Thyroid gland (tissue), 4 donors: Measurements from ENCODE around the gene RBM19. TPM values are rescaled to one million over a fixed set of nuclear protein-coding genes. Genes with fewer than 3 reads are reported as not detected.

Experiments used
- DNase-seq, 2 donors: peaks; one replicate each; pipeline ENCODE4 v3.0.0-alpha.2; 2019
- H3K27ac ChIP-seq, 3 donors: fragments of 200-600 bp; sonication (generic); 1 replicate in 2 of 3; 2 replicates in 1 of 3; pipeline ENCODE4 v1.5.1; 2016 to 2019; ENCODE audit warnings: mild to moderate bottlenecking in 1 of 3, moderate library complexity in 1 of 3
- H3K27me3 ChIP-seq: fragments of 200-600 bp; sonication (generic); one replicate; pipeline ENCODE4 v1.5.1; 2019
- H3K36me3 ChIP-seq, 2 donors: fragments of 200-600 bp; sonication (generic); one replicate each; pipeline ENCODE4 v1.5.1; 2016 to 2019
- H3K4me1 ChIP-seq, 2 donors: fragments of 200-600 bp; sonication (generic); one replicate each; pipeline ENCODE4 v1.5.1; 2017 to 2019
- H3K4me3 ChIP-seq, 3 donors: fragments of 200-600 bp; sonication (generic); replicated peaks in 1 of 3; 1 replicate in 2 of 3; 2 replicates in 1 of 3; pipeline ENCODE4 v1.5.1; 2016; ENCODE audit warnings: mild to moderate bottlenecking in 1 of 3
- H3K9me3 ChIP-seq: fragments of 200-600 bp; sonication (generic); one replicate; pipeline ENCODE4 v1.5.1; 2017
- POLR2A ChIP-seq, 2 donors: fragments of 450-650 bp; IDR thresholded peaks; one replicate each; pipeline ENCODE4 v1.6.1; 2017; ENCODE audit warnings: antibody characterized with exemption in 2 of 2, mild to moderate bottlenecking in 2 of 2, moderate library complexity in 1 of 2
- WGBS, 2 donors: methylation state at CpG; one replicate each; pipeline ENCODE4 v1.1.5; 2017; 5-methylcytosine and 5-hydroxymethylcytosine counted together
- intact Hi-C: fragments of 100-400 bp; cut with DNase I; formaldehyde crosslinking; loops from one replicate; pipeline ENCODE4 v1.15.1; 2023
- total RNA-seq, 4 donors: library from RNA; depleted of rRNA; stranded (reverse); fragments of >200 nt; gene quantifications; one replicate each; pipeline ENCODE4 v1.2.3, GENCODE V29; 2016
- TF ChIP-seq, protein P1 (sequence below), 6 experiments: fragments of 200-600 bp in 3 of 6; fragments of 450-650 bp in 3 of 6; sonication (generic) in 3 of 6; IDR thresholded peaks; one replicate each; pipeline ENCODE4 v1.5.1; 2016 to 2019; ENCODE audit warnings: antibody characterized with exemption in 6 of 6, mild to moderate bottlenecking in 2 of 6, inconsistent platforms in 1 of 6, moderate library complexity in 1 of 6

The RBM19 gene
- total RNA-seq, 4 donors from 2014 or later, result 27.3 to 40.6 (median 36.1) TPM

DNA sequence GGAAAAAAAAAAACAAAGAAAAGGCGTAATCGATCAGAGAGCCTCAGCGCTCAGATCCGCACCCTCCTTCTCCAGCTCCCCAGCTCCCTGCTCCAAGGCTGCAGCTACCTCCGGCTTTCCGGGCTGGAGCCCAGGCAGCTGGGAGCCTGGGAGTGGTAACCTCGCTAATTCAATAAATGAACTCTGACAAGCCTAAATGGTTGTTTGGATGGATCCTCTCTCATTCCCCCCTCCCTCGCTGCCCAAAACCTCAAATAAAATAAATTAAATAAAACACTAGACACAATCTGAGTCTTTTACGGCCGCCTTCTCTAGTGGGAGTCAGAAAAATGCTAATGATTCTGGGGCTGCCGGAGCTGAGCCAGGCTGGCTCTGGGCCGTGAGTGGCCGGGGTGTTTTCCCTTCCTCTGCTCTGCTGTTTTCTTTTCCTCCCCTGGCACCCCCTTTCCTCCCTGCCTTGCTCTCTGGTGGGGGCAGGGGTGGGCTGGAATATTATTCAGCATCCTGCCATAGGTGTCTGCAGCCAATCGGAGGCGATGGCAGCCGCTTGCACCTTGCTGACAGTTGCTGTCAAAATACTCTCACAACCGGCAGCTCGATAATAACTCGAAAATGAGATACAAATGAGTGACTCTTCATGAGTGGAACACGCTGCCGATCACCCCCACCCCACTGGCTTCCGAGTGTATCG is 76.1 kb downstream of the RBM19 start:
- TF ChIP-seq POLR2A (IDR thresholded peaks at IDR 0.05), result no peak
- TF ChIP-seq, protein P1, sequence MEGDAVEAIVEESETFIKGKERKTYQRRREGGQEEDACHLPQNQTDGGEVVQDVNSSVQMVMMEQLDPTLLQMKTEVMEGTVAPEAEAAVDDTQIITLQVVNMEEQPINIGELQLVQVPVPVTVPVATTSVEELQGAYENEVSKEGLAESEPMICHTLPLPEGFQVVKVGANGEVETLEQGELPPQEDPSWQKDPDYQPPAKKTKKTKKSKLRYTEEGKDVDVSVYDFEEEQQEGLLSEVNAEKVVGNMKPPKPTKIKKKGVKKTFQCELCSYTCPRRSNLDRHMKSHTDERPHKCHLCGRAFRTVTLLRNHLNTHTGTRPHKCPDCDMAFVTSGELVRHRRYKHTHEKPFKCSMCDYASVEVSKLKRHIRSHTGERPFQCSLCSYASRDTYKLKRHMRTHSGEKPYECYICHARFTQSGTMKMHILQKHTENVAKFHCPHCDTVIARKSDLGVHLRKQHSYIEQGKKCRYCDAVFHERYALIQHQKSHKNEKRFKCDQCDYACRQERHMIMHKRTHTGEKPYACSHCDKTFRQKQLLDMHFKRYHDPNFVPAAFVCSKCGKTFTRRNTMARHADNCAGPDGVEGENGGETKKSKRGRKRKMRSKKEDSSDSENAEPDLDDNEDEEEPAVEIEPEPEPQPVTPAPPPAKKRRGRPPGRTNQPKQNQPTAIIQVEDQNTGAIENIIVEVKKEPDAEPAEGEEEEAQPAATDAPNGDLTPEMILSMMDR (IDR thresholded peaks at IDR 0.05), result no peak
- Histone ChIP-seq H3K27me3 (no peaks in the 10 kb centered on the region), H3K4me1 (no peaks in the 10 kb centered on the region), H3K9me3 (no peaks in the 10 kb centered on the region), H3K27ac (no peak overlapping the region), H3K4me3 (no peak overlapping the region), H3K36me3 (peaks cover 0 to 4% of the 10 kb centered on the region in 2 donors)
- no peak for DNase-seq
- intact Hi-C loops, result no loop called here
- WGBS, 2 donors, result 68 to 73% methylated on average over 23 of the region's 23 CpGs

DNA sequence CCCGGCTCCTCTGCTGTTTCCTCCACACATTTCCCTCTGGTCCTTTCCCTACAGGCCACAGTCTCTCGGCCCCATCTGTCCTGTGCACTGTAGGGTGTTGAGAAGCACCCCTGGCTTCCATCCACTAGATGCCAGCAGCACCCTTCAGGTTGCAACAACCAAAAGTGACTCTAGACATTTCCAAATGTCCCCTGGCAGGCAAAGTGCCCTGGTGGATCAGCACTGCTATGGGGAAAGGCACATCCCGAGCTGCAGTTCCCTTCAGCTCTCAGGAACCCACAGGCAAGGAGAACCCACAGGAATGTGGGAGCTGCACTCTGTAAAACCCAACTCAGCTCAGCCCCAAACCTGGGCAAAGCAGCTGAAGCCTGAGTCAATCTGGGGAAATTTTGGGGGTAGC is 77.0 kb downstream of the RBM19 start:
- Histone ChIP-seq H3K36me3 (peaks cover 0 to 4% of the 10 kb centered on the region in 2 donors), H3K27ac (no peak overlapping the region), H3K27me3 (no peaks in the 10 kb centered on the region), H3K4me3 (no peak overlapping the region), H3K4me1 (no peaks in the 10 kb centered on the region), H3K9me3 (no peaks in the 10 kb centered on the region)
- no peak for DNase-seq
- WGBS, 2 donors, result 90 to 96% methylated on average over 2 to 3 of the region's 3 CpGs
- intact Hi-C loops, result no loop called here
- TF ChIP-seq, protein P1 (IDR thresholded peaks at IDR 0.05), result no peak
- no peak for TF ChIP-seq POLR2A (IDR thresholded peaks at IDR 0.05)

DNA sequence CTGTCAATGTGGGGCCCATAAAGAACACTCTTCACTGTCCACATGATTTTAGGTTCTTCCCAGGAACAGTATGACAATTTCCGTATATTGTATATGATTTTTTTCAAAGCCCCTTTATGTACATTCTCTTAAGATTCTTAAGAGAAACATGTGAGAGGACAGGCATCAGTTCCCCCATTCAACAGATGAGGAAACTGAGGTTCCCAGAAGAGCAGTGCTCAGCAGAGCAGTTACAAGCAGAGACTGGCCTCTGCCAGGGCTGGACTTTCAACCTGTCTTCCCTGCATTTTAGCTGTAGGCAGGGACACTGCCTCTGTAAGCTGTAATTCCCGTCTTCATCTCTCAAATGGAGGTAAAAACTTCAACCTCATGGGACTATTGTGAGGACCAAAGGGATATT is 77.7 kb downstream of the RBM19 start:
- H3K27me3 ChIP-seq, result no peaks in the 10 kb centered on the region
- no peak for DNase-seq
- H3K9me3 ChIP-seq, result no peaks in the 10 kb centered on the region
- H3K36me3 ChIP-seq, result peaks cover 0 to 4% of the 10 kb centered on the region in 2 donors
- no peaks in the 10 kb centered on the region for H3K4me1 ChIP-seq
- no peak overlapping the region for H3K4me3 ChIP-seq
- TF ChIP-seq POLR2A (IDR thresholded peaks at IDR 0.05), result no peak
- TF ChIP-seq, protein P1 (IDR thresholded peaks at IDR 0.05), result no peak
- intact Hi-C loops, result no loop called here
- WGBS, 2 donors, result 97 to 98% methylated on average over 2 of the region's 2 CpGs
- H3K27ac ChIP-seq, result no peak overlapping the region

DNA sequence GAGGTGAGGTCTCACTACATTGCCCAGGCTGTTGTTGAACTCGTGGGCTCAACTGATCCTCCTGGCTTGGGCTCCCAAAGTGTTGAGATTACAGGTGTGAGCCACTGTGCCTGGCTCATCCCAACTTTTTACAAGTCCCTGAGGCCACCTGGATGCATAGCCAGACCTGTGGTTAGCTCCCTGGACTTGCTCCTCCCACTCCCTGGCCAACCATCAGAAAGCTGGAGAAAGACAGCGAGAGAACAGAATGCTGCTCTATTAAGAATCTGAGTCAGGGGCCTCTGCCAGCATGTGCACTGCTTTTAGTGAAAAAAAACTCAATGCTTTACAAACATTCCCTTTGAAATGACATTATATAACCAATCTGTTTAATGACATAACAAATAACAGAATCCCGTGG is 78.2 kb downstream of the RBM19 start:
- 95 to 98% methylated on average over 2 to 3 of the region's 3 CpGs for WGBS, 2 donors
- TF ChIP-seq, protein P1 (IDR thresholded peaks at IDR 0.05), result no peak
- no peak for TF ChIP-seq POLR2A (IDR thresholded peaks at IDR 0.05)
- intact Hi-C loops, result no loop called here

DNA sequence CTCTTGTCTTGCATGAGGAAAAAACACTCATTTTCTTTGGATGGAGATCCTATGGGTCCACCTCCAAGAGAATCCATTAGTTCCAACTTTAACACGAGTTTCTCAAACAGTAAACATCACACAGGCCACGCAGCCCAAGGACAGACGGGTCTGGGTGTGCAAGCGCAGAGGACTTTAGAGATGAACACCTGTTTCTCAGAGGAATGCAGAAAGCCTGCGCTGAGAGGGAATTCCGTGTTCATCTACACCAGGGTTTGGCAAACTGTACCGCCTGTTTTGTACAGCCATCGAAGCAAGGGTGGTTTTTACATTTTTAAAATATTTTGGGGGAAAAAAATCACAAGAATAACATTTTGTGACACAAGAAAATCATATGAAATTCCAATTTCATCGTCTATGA is 79.4 kb downstream of the RBM19 start:
- no peak overlapping the region for H3K27ac ChIP-seq
- DNase-seq, result no peak
- no peaks in the 10 kb centered on the region for H3K27me3 ChIP-seq
- WGBS, 2 donors, result 96% methylated on average over 9 of the region's 9 CpGs
- no peaks in the 10 kb centered on the region for H3K4me1 ChIP-seq
- no peaks in the 10 kb centered on the region for H3K9me3 ChIP-seq
- intact Hi-C loops, result no loop called here
- no peak overlapping the region for H3K4me3 ChIP-seq
- peaks cover 0 to 4% of the 10 kb centered on the region in 2 donors for H3K36me3 ChIP-seq
- no peak for TF ChIP-seq POLR2A (IDR thresholded peaks at IDR 0.05)

More for the DNA sequence above, 78.2 kb downstream of the RBM19 start:
- no peaks in the 10 kb centered on the region for H3K4me1 ChIP-seq
- no peak overlapping the region for H3K4me3 ChIP-seq
- DNase-seq, result no peak
- H3K27ac ChIP-seq, result no peak overlapping the region
- peaks cover 0 to 4% of the 10 kb centered on the region in 2 donors for H3K36me3 ChIP-seq
- no peaks in the 10 kb centered on the region for H3K9me3 ChIP-seq
- no peaks in the 10 kb centered on the region for H3K27me3 ChIP-seq
